Measurements from ENCODE around the gene GRK4. TPM values are rescaled to one million over a fixed set of nuclear protein-coding genes. Genes with fewer than 3 reads are reported as not detected.

Gene GRK4
- total RNA-seq, 1 experiment from 2014 or later, result 4.2 TPM

DNA sequence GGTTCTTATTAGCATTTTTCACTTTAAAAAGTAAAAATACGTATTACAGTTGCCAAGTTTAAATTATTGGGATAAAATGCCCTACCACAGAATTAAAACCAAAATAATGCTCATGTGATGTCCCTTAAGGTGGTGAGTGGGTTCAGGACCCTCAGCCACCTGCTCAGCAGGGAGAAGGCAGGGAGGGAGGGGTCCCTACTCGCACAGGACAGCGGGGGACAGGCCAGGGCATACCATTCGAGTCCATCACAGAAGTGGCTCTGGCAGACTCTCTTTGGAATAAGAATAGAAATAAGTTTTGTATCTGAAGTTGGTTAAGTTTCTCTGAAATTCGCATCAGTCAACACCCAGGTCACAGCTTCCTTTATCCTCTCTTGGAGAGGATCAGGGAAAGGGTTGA is 37.9 kb upstream of the GRK4 start:
- H3K4me2 ChIP-seq (ENCODE audit: low read length), result no peak overlapping the region
- H3K4me3 ChIP-seq (replicated peaks in 1 of 2; ENCODE audit: low read depth in 1 of 2, low read length in 2 of 2), result no peak overlapping the region
- DNase-seq (ENCODE audit: low read depth, low spot score) (no peak), ATAC-seq (no peak)
- no peak overlapping the region for H3K27ac ChIP-seq (ENCODE audit: low read depth, low read length)
- no peaks in the 10 kb centered on the region for H3K79me2 ChIP-seq (ENCODE audit: insufficient read depth, low read length)
- peaks cover 4 to 13% of the 10 kb centered on the region in 2 experiments; a peak in 1 of 4 replicates for H3K36me3 ChIP-seq (ENCODE audit: control insufficient read depth in 1 of 2, insufficient read depth in 2 of 2, low read length in 2 of 2)
- ChIA-PET POLR2A (no interaction called here), RAD21 (ENCODE audit: low non-redundant PET in 1 of 2, low total read pairs in 2 of 2, uncharacterized antibody in 2 of 2, unreplicated experiment in 2 of 2) (no interaction called here), CTCF (no interaction called here)
- TF ChIP-seq SP1 (IDR thresholded peaks at IDR 0.05; ENCODE audit: low read depth), result no peak
- TF ChIP-seq, protein P1, sequence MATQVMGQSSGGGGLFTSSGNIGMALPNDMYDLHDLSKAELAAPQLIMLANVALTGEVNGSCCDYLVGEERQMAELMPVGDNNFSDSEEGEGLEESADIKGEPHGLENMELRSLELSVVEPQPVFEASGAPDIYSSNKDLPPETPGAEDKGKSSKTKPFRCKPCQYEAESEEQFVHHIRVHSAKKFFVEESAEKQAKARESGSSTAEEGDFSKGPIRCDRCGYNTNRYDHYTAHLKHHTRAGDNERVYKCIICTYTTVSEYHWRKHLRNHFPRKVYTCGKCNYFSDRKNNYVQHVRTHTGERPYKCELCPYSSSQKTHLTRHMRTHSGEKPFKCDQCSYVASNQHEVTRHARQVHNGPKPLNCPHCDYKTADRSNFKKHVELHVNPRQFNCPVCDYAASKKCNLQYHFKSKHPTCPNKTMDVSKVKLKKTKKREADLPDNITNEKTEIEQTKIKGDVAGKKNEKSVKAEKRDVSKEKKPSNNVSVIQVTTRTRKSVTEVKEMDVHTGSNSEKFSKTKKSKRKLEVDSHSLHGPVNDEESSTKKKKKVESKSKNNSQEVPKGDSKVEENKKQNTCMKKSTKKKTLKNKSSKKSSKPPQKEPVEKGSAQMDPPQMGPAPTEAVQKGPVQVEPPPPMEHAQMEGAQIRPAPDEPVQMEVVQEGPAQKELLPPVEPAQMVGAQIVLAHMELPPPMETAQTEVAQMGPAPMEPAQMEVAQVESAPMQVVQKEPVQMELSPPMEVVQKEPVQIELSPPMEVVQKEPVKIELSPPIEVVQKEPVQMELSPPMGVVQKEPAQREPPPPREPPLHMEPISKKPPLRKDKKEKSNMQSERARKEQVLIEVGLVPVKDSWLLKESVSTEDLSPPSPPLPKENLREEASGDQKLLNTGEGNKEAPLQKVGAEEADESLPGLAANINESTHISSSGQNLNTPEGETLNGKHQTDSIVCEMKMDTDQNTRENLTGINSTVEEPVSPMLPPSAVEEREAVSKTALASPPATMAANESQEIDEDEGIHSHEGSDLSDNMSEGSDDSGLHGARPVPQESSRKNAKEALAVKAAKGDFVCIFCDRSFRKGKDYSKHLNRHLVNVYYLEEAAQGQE (IDR thresholded peaks at IDR 0.05; ENCODE audit: low read depth), result no peak
- no peak for TF ChIP-seq ZFX (IDR thresholded peaks at IDR 0.05)
- TF ChIP-seq POLR2AphosphoS5 (IDR thresholded peaks at IDR 0.05; ENCODE audit: low read depth, low read length), result no peak
- no peak for TF ChIP-seq JUND (IDR thresholded peaks at IDR 0.05)
- TF ChIP-seq YY1 (IDR thresholded peaks at IDR 0.05; ENCODE audit: extremely low read depth, insufficient replicate concordance, low read depth, low read length), result no peak
- intact Hi-C loops (cut with micrococcal nuclease), result no loop called here
- no TSS peak for BruUV-seq (replicated peaks)
- H2AFZ ChIP-seq (ENCODE audit: low read depth, low read length, poor library complexity, severe bottlenecking), result no peak overlapping the region
- no peaks in the 10 kb centered on the region for H4K20me1 ChIP-seq (ENCODE audit: insufficient read depth)
- no peaks in the 10 kb centered on the region for H3K9me3 ChIP-seq (ENCODE audit: control insufficient read depth in 1 of 2, insufficient read depth in 1 of 2, low read depth in 1 of 2, low read length in 2 of 2)
- no peaks in the 10 kb centered on the region for H3K4me1 ChIP-seq (ENCODE audit: control insufficient read depth in 1 of 2, insufficient read depth in 2 of 2, low read length in 2 of 2)
- no peaks in the 10 kb centered on the region for H3K27me3 ChIP-seq (ENCODE audit: insufficient read depth, low read length)
- H3K9me2 ChIP-seq (ENCODE audit: insufficient read depth), result no peaks in the 10 kb centered on the region
- no peak overlapping the region for H3K9ac ChIP-seq (ENCODE audit: low read length)
